Measurements from ENCODE around the gene RUBCN.
"Not testable (repeated sequence)": the region's sequence is repeated elsewhere in the genome, so short reads cannot be mapped to it uniquely, and the experiment has no call there.

RUBCN gene

DNA sequence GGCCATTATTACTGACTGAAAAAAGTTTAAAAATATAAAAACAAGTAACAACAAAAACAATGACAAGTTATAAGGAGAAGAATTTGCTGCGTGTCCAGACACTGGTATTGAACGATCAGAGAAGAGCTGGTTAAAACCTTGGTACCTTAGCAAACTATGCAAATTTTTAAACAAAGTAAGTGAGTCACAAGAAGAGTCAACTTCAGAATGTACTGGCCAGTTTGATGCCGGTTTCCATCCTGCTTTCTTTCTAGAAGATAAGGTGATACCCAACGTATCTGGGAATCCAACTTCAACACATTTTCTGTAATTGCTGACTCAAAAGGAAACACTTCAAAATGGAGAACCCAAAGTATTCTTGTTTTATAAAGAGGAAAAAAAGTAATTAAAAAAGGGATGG lies 49.8 kb downstream of the RUBCN start:
- no peak for DNase-seq (ENCODE audit: low read depth, low spot score)

DNA sequence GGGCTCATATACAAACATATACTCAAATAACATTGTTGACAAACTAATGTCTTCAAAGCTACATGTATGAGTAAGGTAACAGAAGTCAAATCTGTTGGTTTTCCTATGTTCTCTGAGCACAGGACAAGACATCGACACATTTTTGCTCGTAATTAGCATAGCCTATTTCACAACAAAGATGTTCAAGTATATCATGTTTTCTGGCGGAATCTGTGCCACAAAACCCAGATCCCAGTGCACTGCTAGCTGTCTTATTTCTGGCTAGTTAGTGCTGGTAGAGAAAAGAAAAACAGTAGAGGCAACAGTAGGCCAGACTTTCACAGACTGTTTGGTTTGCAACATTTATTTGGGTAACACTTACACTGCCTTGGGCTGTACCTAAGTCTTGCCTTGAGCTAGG lies 51.2 kb downstream of the RUBCN start:
- DNase-seq (ENCODE audit: low read depth, low spot score) = no peak

- no peak for DNase-seq (ENCODE audit: low read depth, low spot score)
Observed at GRCh38 chr3:197683191-197683590, 53.5 kb downstream of the RUBCN start.

GRCh38 chr3:197682713-197683112 lies 54.0 kb downstream of the RUBCN start:
- DNase-seq (ENCODE audit: low read depth, low spot score) = no peak

GRCh38 chr3:197680955-197681521 lies 55.7 kb downstream of the RUBCN start:
- DNase-seq (ENCODE audit: low read depth, low spot score) = no peak

DNA sequence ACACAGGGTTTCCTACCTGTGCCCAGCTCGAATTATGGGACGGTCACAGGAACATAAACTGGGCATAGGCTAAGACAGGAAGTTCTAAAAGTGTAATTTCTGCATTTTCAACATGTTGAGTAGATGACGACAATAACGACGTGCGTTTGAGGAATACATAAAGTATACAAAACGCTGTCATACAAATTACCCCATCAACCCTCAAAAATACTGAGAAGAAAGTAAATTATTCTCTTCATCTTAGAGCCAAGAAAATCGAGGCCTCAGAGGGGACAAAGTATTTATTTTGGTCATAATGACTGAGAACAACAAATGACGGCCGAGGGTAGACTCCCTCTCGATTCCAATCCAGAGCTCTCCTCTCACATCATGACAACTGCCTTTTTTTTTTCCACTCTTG lies 60.8 kb downstream of the RUBCN start:
- DNase-seq (ENCODE audit: low read depth, low spot score) = no peak

GRCh38 chr3:197675563-197675860 lies 61.2 kb downstream of the RUBCN start:
- no peak for DNase-seq (ENCODE audit: low read depth, low spot score)

DNA sequence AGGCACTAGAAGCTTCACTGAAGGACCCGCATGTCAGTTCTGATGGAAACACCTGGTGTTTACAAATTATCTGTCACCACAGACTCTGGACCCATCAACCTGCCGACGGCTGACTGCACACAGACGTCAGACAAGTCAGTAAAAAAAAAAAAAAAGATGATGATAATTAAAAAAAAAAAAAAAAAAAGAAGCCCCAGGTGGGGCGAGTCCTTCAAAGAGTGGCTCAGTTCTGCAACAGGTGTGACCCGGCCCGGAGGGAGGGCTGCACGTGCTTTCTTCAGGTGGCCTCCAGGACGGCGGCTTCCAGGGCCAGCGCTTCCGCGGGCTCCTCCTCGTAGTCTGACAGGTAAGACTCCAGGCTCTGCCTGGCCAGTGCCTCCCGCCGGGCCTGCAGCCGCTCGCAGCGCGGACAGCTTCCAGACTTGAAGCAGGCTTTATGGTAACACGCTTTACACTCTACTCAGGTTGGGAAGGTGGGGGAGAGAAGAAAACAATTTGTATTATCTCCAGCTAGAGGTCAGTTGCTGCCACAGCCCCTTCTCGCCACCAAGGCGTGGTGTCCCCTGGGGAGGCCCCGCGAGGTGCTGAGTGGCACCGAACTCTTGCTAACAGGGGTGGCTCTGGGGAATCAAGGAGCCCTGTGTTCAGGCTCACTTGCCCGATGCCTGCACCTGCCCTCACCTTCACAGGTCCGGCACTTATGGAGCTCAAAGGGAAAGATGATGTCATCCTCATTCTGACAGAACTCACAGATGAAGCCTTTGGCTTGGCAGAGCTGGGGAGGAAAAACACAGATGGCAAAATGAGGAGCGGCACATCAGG lies 61.8 kb downstream of the RUBCN start:
- no peak for DNase-seq (ENCODE audit: low read depth, low spot score)

- no peak for DNase-seq (ENCODE audit: low read depth, low spot score)
Observed at GRCh38 chr3:197673170-197673569, 63.5 kb downstream of the RUBCN start.

DNA sequence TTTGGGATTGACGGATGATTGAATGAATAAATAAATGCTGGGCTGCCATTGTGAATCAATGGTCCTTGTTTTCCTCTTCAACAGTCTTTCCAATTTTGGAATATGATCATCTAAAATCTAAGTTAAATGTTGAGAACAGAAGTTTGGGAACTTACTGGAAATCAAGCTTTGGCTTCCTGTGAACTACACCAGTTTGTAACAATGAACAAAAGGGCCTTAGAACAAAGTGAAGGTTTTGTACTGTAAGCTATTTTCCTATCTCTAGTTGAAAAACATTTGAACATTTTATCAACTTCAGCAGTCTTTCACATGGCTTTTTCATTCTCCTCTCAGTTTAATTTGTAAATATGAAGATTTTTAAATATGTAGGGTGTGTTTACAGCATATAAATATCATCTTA lies 66.3 kb downstream of the RUBCN start:
- no peak for DNase-seq (ENCODE audit: low read depth, low spot score)

DNA sequence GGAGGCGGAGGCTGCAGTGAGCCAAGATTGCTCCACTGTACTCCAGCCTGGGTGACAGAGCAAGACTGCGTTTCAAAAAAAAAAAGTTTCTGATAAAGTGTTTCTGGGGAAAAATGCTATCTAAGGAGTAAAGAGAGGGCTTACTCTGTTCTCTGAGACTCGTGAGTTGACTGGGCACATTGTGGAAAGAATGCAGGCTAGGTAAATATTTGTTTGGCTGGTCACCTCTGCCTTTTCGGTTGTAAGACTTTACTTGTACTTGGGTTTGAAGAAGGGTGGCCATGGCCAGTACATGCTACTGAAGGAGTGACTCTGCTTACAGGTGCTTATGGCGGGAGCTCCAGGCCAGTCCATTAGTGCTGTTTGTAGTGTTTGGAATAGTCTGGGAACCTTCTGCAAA lies 68.7 kb downstream of the RUBCN start:
- no peak for DNase-seq (ENCODE audit: low read depth, low spot score)

GRCh38 chr3:197667293-197667692 lies 69.4 kb downstream of the RUBCN start:
- not testable (repeated sequence) for DNase-seq (ENCODE audit: low read depth, low spot score)

GRCh38 chr3:197666221-197666842 lies 70.4 kb downstream of the RUBCN start:
- not testable (repeated sequence) for DNase-seq (ENCODE audit: low read depth, low spot score)

DNA sequence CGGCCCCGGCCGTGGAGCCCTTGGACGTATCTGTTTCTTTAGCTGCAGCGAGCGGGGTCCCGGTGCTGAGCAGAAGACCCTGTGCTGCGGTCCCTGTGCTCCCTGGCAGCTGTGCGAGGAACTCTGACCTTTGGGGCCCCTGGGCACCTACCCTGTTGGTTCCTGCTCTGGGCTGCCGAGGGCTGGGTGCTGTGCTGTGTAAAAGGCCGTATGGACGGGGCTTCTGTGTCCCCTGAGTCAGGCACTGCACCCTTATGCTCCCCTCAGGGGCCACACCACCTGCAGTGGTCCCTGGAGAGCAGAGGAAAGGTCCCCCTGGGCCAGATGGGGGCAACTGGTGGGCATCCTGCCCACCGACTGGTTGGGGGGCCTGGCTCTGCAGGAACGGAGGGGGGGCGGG lies 71.2 kb downstream of the RUBCN start:
- not testable (repeated sequence) for DNase-seq (ENCODE audit: low read depth, low spot score)

DNA sequence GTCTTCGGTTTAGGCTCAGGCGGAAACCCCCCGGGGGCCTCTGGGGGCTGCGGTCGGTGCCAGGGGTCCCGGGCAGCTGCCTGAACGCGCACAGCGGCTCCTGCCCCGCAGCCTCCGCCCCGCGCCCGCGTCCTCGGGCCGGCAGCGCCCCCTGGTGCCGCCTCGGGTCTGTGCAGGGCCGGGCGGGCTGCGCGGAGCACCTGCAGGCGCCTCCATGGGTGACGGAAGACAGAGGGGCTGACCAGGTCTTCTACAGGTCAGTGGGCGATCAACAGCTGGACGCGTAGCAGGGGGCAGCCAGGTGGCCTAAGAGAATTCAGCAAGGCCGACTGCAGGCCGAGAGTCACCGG lies 71.6 kb downstream of the RUBCN start:
- DNase-seq (ENCODE audit: low read depth, low spot score) = not testable (repeated sequence)

DNA sequence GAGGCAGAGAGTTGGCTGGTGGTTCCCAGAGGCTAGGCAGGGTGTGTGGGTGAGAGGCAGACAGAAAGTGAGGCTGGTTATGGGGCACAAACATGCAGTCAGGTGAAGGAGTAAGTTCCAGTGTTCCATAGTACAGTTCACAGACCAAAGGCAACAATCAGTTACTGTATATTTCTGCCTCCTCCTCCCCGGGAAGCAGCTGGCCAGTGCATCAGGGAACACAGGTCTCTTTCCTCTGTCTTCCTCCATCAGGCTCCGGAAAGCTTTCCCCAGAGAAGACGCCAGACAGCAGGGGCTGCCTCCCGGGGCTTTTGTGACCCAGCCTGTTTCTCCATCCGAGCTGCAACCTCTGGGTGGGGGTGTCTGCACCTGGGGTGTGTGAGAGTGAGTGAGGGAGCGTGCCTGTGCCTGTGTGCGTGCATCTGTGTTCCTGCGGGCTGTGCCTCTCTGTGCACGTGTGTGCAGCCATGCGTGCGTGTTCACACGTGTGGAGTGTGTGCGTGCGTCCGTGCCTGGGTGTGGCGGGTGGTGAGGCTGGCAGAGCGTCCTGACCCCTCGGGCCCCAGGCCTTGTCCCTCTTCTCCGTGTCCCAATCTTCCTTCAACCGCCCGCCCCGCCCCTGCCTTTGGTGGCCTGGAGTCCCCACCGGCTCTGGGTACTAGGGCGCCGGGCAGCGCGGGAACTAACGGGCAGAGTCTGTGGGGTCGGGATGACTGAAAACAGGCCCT lies 72.1 kb downstream of the RUBCN start:
- DNase-seq (ENCODE audit: low read depth, low spot score) = not testable (repeated sequence)

DNA sequence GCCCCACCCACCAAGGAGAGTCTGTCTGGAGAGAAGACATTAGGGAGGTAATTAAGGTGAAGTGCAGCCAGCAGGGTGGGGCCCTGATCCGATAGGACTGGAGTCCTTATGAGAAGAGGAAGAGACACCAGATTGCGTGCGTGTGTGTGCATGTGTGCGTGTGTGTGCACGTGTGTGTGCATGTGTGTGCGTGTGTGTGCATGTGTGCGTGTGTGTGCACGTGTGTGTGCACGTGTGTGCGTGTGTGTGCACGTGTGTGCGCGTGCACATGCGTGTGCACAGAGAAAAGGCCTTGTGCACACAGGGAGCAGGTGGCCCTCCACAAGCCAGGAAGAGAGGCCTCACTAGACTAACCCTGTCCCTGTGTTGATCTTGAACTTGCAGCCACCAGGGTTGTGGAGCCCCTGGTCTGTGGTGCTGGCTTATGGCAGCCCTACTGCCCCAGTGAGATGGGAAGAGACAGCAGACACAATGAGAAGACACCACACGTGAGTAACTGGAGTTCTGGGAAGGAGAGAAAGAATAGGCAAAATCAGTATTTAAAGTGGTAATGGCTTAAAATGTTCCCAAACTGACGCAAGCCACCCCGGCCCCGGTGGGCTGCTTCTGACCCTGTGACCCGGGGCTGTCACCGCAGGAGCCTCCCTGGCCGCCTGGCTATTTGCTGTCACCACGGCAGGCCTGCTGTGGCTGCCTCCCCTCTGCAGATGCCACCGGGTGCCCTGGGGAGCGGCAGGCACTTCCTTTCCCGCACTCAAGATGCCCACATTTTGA lies 73.2 kb downstream of the RUBCN start:
- not testable (repeated sequence) for DNase-seq (ENCODE audit: low read depth, low spot score)

GRCh38 chr3:197662352-197662751 lies 74.4 kb downstream of the RUBCN start:
- DNase-seq (ENCODE audit: low read depth, low spot score) = not testable (repeated sequence)

DNA sequence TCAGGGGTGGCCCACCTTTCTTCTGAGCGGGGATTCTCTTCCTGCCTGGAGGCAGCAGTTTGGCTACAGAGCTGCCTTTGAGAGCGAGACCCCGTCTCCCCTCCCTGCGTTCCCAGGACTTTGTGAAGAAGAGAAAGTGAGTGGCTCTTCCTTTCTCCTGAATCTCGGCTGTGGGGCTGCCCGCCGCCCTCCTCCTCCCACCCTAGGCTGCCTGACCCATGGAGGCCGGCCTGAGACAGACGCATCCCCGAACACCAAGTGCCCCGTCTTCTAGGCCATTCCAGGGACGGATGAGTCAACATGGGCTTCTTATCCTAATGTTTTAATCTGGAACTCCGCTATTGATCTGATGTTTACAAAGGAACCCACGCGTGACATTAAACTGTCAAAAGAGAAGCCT lies 74.8 kb downstream of the RUBCN start:
- DNase-seq (ENCODE audit: low read depth, low spot score) = not testable (repeated sequence)

GRCh38 chr3:197661234-197661834 lies 75.4 kb downstream of the RUBCN start:
- DNase-seq (ENCODE audit: low read depth, low spot score) = not testable (repeated sequence)

GRCh38 chr3:197659701-197660100 lies 77.0 kb downstream of the RUBCN start:
- DNase-seq (ENCODE audit: low read depth, low spot score) = not testable (repeated sequence)
